G401.6 (cell line): ENCODE measurements around the gene MICAL3.
"Not testable (repeated sequence)": the region's sequence is repeated elsewhere in the genome, so short reads cannot be mapped to it uniquely, and the experiment has no call there.

Experiments
- FAIRE-seq: peaks from 2 replicates; lab custom pipeline; 2012; peaks lifted over from hg19 to GRCh38; lab: Jason Lieb, UNC

Gene MICAL3

GRCh38 chr22:17994424-17995108 lies 29.8 kb downstream of the MICAL3 start:
- FAIRE-seq, result no peak

GRCh38 chr22:17992976-17993375 lies 31.4 kb downstream of the MICAL3 start:
- FAIRE-seq, result not testable (repeated sequence)

GRCh38 chr22:17991992-17992391 lies 32.4 kb downstream of the MICAL3 start:
- not testable (repeated sequence) for FAIRE-seq

GRCh38 chr22:17990942-17991341 lies 33.4 kb downstream of the MICAL3 start:
- FAIRE-seq, result no peak

GRCh38 chr22:17990147-17990546 lies 34.2 kb downstream of the MICAL3 start:
- FAIRE-seq, result no peak

GRCh38 chr22:17988800-17989513 lies 35.4 kb downstream of the MICAL3 start:
- no peak for FAIRE-seq

GRCh38 chr22:17985606-17986005 lies 38.8 kb downstream of the MICAL3 start:
- FAIRE-seq, result no peak

GRCh38 chr22:17985071-17985470 lies 39.3 kb downstream of the MICAL3 start:
- not testable (repeated sequence) for FAIRE-seq

- FAIRE-seq, result no peak
Observed at GRCh38 chr22:17984114-17984513, 40.2 kb downstream of the MICAL3 start.

GRCh38 chr22:17982572-17983141 lies 41.7 kb downstream of the MICAL3 start:
- peak; percentile 85 for FAIRE-seq

GRCh38 chr22:17981497-17981896 lies 42.9 kb downstream of the MICAL3 start:
- no peak for FAIRE-seq

- FAIRE-seq, result no peak
Observed at GRCh38 chr22:17980638-17981051, 43.7 kb downstream of the MICAL3 start.

GRCh38 chr22:17980015-17980590 lies 44.3 kb downstream of the MICAL3 start:
- FAIRE-seq, result no peak

- FAIRE-seq, result no peak
Observed at GRCh38 chr22:17978027-17978426, 46.3 kb downstream of the MICAL3 start.

- no peak for FAIRE-seq
Observed at GRCh38 chr22:17977371-17977770, 47.0 kb downstream of the MICAL3 start.

GRCh38 chr22:17976121-17976520 lies 48.2 kb downstream of the MICAL3 start:
- FAIRE-seq, result no peak

- no peak for FAIRE-seq
Observed at GRCh38 chr22:17974703-17975372, 49.5 kb downstream of the MICAL3 start.

- no peak for FAIRE-seq
Observed at GRCh38 chr22:17974087-17974486, 50.3 kb downstream of the MICAL3 start.

GRCh38 chr22:17973217-17973616 lies 51.1 kb downstream of the MICAL3 start:
- no peak for FAIRE-seq

GRCh38 chr22:17972385-17973191 lies 51.8 kb downstream of the MICAL3 start:
- FAIRE-seq, result no peak

- no peak for FAIRE-seq
Observed at GRCh38 chr22:17971711-17972110, 52.6 kb downstream of the MICAL3 start.
